ENCODE measurements around the gene CFAP77. TPM values are rescaled to one million over a fixed set of nuclear protein-coding genes. Genes with fewer than 3 reads are reported as not detected.

The CFAP77 gene
- polyA plus RNA-seq, 1 donor from 2014 or later = not detected

DNA sequence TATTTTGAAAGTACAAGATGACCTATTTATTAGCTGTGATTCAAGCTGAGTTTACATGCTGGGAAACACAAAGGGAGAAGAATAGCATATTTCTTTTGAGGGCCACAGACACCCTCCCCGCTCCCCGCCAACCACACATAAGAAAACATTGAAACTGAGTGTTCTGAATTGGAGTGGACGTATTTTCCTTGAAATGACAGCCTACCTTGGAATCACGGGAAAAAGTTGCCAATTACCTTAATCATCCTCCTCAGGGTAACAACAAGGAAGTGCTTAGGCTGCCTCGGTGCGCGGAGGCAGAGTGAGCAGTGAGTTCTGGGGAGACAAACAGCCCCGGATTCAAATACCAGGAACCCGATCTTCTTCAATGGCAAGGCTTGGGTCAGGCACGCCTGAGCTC lies 31.4 kb downstream of the CFAP77 start:
- Histone ChIP-seq H3F3A (ENCODE audit: insufficient read depth, low read length, poor library complexity, severe bottlenecking) (peaks cover 10% of the 10 kb centered on the region), H3K4me3 (ENCODE audit: low read length) (peak overlapping the region; percentile 50), H4K20me1 (ENCODE audit: insufficient read depth) (no peaks in the 10 kb centered on the region), H3K36me3 (ENCODE audit: insufficient read depth, low read length) (no peaks in the 10 kb centered on the region), H3K9me3 (ENCODE audit: low read length) (no peaks in the 10 kb centered on the region), H3K9ac (ENCODE audit: low read length) (peak overlapping the region; percentile 26), H3K79me2 (replicated peaks; ENCODE audit: insufficient read depth, low read length) (no peaks in the 10 kb centered on the region), H3K4me2 (ENCODE audit: low read length) (peak overlapping the region; percentile 58), H3K27ac (ENCODE audit: low read length) (peak overlapping the region; percentile 63), H3K9me2 (ENCODE audit: insufficient read depth, low read length) (no peaks in the 10 kb centered on the region), H2AFZ (ENCODE audit: low read depth, low read length) (no peak overlapping the region), H3K27me3 (ENCODE audit: insufficient read depth, low read depth, low read length) (no peaks in the 10 kb centered on the region)
- peak; percentile 89 for TF ChIP-seq REST (IDR thresholded peaks at IDR 0.05; ENCODE audit: borderline replicate concordance)
- TF ChIP-seq TAF1 (IDR thresholded peaks at IDR 0.05; ENCODE audit: low read depth) = no peak
- TF ChIP-seq SMC3 (conservative IDR thresholded peaks at IDR 0.05; ENCODE audit: poor library complexity) = no peak
- TF ChIP-seq, protein P1, sequence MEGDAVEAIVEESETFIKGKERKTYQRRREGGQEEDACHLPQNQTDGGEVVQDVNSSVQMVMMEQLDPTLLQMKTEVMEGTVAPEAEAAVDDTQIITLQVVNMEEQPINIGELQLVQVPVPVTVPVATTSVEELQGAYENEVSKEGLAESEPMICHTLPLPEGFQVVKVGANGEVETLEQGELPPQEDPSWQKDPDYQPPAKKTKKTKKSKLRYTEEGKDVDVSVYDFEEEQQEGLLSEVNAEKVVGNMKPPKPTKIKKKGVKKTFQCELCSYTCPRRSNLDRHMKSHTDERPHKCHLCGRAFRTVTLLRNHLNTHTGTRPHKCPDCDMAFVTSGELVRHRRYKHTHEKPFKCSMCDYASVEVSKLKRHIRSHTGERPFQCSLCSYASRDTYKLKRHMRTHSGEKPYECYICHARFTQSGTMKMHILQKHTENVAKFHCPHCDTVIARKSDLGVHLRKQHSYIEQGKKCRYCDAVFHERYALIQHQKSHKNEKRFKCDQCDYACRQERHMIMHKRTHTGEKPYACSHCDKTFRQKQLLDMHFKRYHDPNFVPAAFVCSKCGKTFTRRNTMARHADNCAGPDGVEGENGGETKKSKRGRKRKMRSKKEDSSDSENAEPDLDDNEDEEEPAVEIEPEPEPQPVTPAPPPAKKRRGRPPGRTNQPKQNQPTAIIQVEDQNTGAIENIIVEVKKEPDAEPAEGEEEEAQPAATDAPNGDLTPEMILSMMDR (IDR thresholded peaks at IDR 0.05; ENCODE audit: poor library complexity, severe bottlenecking) = no peak
- no peak for TF ChIP-seq MXI1 (conservative IDR thresholded peaks at IDR 0.05; ENCODE audit: poor library complexity, severe bottlenecking)
- no peak for TF ChIP-seq RAD21 (conservative IDR thresholded peaks at IDR 0.05)
- TF ChIP-seq EP300 (conservative IDR thresholded peaks at IDR 0.05; ENCODE audit: poor library complexity, severe bottlenecking) = peak; percentile 62
- TF ChIP-seq EZH2 (IDR thresholded peaks at IDR 0.05; ENCODE audit: borderline replicate concordance, insufficient read depth, low read length, poor library complexity, severe bottlenecking) = no peak
- peak; percentile 44 for TF ChIP-seq POLR2AphosphoS5 (IDR thresholded peaks at IDR 0.05)

GRCh38 chr9:132443951-132444607 lies 34.1 kb downstream of the CFAP77 start:
- no peaks in the 10 kb centered on the region for H4K20me1 ChIP-seq (ENCODE audit: insufficient read depth)
- no peaks in the 10 kb centered on the region for H3K27me3 ChIP-seq (ENCODE audit: insufficient read depth, low read depth, low read length)
- H3K9me3 ChIP-seq (ENCODE audit: low read length) = no peaks in the 10 kb centered on the region
- no peak overlapping the region for H2AFZ ChIP-seq (ENCODE audit: low read depth, low read length)
- no peak overlapping the region for H3K4me2 ChIP-seq (ENCODE audit: low read length)
- H3K9me2 ChIP-seq (ENCODE audit: insufficient read depth, low read length) = no peaks in the 10 kb centered on the region
- peaks cover 10% of the 10 kb centered on the region for H3F3A ChIP-seq (ENCODE audit: insufficient read depth, low read length, poor library complexity, severe bottlenecking)
- no peaks in the 10 kb centered on the region for H3K79me2 ChIP-seq (replicated peaks; ENCODE audit: insufficient read depth, low read length)
- H3K4me3 ChIP-seq (ENCODE audit: low read length) = no peak overlapping the region
- no peak overlapping the region for H3K27ac ChIP-seq (ENCODE audit: low read length)
- H3K9ac ChIP-seq (ENCODE audit: low read length) = no peak overlapping the region
- TF ChIP-seq EP300 (conservative IDR thresholded peaks at IDR 0.05; ENCODE audit: poor library complexity, severe bottlenecking) (no peak), TAF1 (IDR thresholded peaks at IDR 0.05; ENCODE audit: low read depth) (no peak), POLR2AphosphoS5 (IDR thresholded peaks at IDR 0.05) (no peak), SMC3 (conservative IDR thresholded peaks at IDR 0.05; ENCODE audit: poor library complexity) (no peak), RAD21 (conservative IDR thresholded peaks at IDR 0.05) (no peak), MXI1 (conservative IDR thresholded peaks at IDR 0.05; ENCODE audit: poor library complexity, severe bottlenecking) (no peak), EZH2 (IDR thresholded peaks at IDR 0.05; ENCODE audit: borderline replicate concordance, insufficient read depth, low read length, poor library complexity, severe bottlenecking) (no peak)
- TF ChIP-seq, protein P1 (IDR thresholded peaks at IDR 0.05; ENCODE audit: poor library complexity, severe bottlenecking) = no peak
- H3K36me3 ChIP-seq (ENCODE audit: insufficient read depth, low read length) = no peaks in the 10 kb centered on the region
